EL (cell line): Measurements from ENCODE around the gene KLHL36.
A peak's percentile ranks its signal among the peaks of the same experiment; 100 is the strongest.
"Not testable (repeated sequence)": the region's sequence is repeated elsewhere in the genome, so short reads cannot be mapped to it uniquely, and the experiment has no call there.

ENCODE experiments used
- DNase-seq: peaks from one replicate; pipeline ENCODE4 v3.0.0-alpha.2; 2016

Gene KLHL36

GRCh38 chr16:84617041-84617790 is 31.1 kb upstream of the KLHL36 start:
- peak; percentile 25 for DNase-seq

GRCh38 chr16:84617791-84618580 is 30.3 kb upstream of the KLHL36 start, which contains the start of gene COTL1:
COTL1 (minus strand) TSS chr16:84618078; CDS start chr16:84617914, 164 bp downstream.
- peak; percentile 99 for DNase-seq

GRCh38 chr16:84618581-84619460 is 29.5 kb upstream of the KLHL36 start:
- DNase-seq = peak; percentile 99

- DNase-seq = not testable (repeated sequence)
Measured at GRCh38 chr16:84620913-84621312, 27.4 kb upstream of the KLHL36 start.

GRCh38 chr16:84625556-84625955 is 22.8 kb upstream of the KLHL36 start:
- no peak for DNase-seq

- DNase-seq = no peak
Measured at GRCh38 chr16:84628226-84628731, 20.0 kb upstream of the KLHL36 start.

- no peak for DNase-seq
Measured at GRCh38 chr16:84629580-84629979, 18.7 kb upstream of the KLHL36 start.

- no peak for DNase-seq
Measured at GRCh38 chr16:84630009-84630408, 18.3 kb upstream of the KLHL36 start.

- DNase-seq = no peak
Measured at GRCh38 chr16:84630446-84631152, 17.7 kb upstream of the KLHL36 start.

GRCh38 chr16:84631153-84631466 is 17.2 kb upstream of the KLHL36 start:
- no peak for DNase-seq

GRCh38 chr16:84631886-84632285 is 16.4 kb upstream of the KLHL36 start:
- DNase-seq = no peak

GRCh38 chr16:84632862-84633261 is 15.4 kb upstream of the KLHL36 start:
- not testable (repeated sequence) for DNase-seq

- no peak for DNase-seq
Measured at GRCh38 chr16:84633622-84634021, 14.7 kb upstream of the KLHL36 start.

GRCh38 chr16:84635702-84636101 is 12.6 kb upstream of the KLHL36 start:
- no peak for DNase-seq

GRCh38 chr16:84637709-84638108 is 10.6 kb upstream of the KLHL36 start:
- no peak for DNase-seq

GRCh38 chr16:84638231-84638806 is 10.0 kb upstream of the KLHL36 start:
- no peak for DNase-seq

- DNase-seq = no peak
Measured at GRCh38 chr16:84640145-84640544, 8.2 kb upstream of the KLHL36 start.

GRCh38 chr16:84641643-84642358 is 6.5 kb upstream of the KLHL36 start:
- no peak for DNase-seq

GRCh38 chr16:84643180-84643583 is 5.1 kb upstream of the KLHL36 start:
- DNase-seq = peak; percentile 96

- DNase-seq = peak; percentile 14
Measured at GRCh38 chr16:84643674-84644073, 4.6 kb upstream of the KLHL36 start.
